ENCODE results near the gene GPLD1. TPM values are rescaled to one million over a fixed set of nuclear protein-coding genes. Genes with fewer than 3 reads are reported as not detected.

GPLD1 gene
- total RNA-seq, 1 experiment from 2014 or later, result 1.3 TPM

DNA sequence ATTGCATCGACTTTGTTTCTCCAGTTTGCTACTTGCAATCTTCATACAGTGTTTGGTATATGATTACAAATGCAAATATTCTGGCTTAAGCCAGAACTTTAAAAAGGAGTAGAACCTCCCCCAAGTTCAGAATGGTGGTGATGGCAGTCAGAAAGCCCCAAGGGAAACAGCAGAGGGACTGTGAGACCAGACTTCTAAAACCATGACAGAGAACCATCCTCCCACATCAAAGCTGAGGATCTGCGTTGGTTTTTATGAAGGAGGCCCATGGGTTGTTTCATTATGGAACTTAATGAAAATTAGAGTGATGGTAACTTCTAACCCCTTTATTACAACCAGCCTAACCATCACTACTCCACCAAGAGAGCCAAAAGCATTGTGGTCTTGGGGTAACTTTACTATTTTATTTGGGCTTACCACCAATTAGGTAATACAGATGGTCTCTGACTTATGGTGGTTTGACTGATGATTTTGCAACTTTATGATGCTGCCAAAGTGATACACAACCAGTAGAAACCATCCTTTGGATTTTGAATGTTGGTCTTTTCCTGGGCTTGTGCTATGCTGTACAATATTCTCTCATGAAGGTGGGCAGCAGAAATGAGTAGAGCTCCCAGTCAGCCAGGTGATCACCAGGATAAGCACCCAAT is 97.5 kb downstream of the GPLD1 start:
- Histone ChIP-seq H3K27ac (ENCODE audit: low read length) (no peak overlapping the region), H3K9me3 (ENCODE audit: low read length) (no peaks in the 10 kb centered on the region), H3F3A (ENCODE audit: low read length, unreplicated experiment) (no peaks in the 10 kb centered on the region), H3K9ac (ENCODE audit: low read length) (no peak overlapping the region), H3K9me2 (replicated peaks; ENCODE audit: low read length) (no peaks in the 10 kb centered on the region), H3K27me3 (ENCODE audit: low read length) (no peaks in the 10 kb centered on the region), H3K4me1 (ENCODE audit: insufficient read depth, low read length) (peaks cover 8% of the 10 kb centered on the region), H3K36me3 (ENCODE audit: low read depth, low read length) (no peaks in the 10 kb centered on the region), H4K20me1 (ENCODE audit: low read length) (no peaks in the 10 kb centered on the region), H3K79me2 (ENCODE audit: low read length) (no peaks in the 10 kb centered on the region), H3K4me2 (ENCODE audit: low read length) (no peak overlapping the region), H2AFZ (ENCODE audit: low read length) (no peak overlapping the region), H3K4me3 (ENCODE audit: low read length) (no peak overlapping the region)
- TF ChIP-seq EZH2phosphoT487 (IDR thresholded peaks at IDR 0.05; ENCODE audit: borderline replicate concordance, low read length) (no peak), EZH2 (IDR thresholded peaks at IDR 0.05; ENCODE audit: low read length, unreplicated experiment) (no peak)
- TF ChIP-seq, protein P1, sequence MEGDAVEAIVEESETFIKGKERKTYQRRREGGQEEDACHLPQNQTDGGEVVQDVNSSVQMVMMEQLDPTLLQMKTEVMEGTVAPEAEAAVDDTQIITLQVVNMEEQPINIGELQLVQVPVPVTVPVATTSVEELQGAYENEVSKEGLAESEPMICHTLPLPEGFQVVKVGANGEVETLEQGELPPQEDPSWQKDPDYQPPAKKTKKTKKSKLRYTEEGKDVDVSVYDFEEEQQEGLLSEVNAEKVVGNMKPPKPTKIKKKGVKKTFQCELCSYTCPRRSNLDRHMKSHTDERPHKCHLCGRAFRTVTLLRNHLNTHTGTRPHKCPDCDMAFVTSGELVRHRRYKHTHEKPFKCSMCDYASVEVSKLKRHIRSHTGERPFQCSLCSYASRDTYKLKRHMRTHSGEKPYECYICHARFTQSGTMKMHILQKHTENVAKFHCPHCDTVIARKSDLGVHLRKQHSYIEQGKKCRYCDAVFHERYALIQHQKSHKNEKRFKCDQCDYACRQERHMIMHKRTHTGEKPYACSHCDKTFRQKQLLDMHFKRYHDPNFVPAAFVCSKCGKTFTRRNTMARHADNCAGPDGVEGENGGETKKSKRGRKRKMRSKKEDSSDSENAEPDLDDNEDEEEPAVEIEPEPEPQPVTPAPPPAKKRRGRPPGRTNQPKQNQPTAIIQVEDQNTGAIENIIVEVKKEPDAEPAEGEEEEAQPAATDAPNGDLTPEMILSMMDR (conservative IDR thresholded peaks at IDR 0.05; ENCODE audit: low read depth, low read length), result no peak
- DNase-seq (no peak), ATAC-seq (no peak)
- CTCF ChIA-PET, result interaction anchor here (1.0 kb wide), 1 partner anchor 109 kb away, joined by 5 read pairs; no protein-coding TSS in a partner anchor
- BruUV-seq (replicated peaks), result no TSS peak
- intact Hi-C loops (cut with micrococcal nuclease), result no loop called here
- POLR2A ChIA-PET (ENCODE audit: unreplicated experiment), result no interaction called here

DNA sequence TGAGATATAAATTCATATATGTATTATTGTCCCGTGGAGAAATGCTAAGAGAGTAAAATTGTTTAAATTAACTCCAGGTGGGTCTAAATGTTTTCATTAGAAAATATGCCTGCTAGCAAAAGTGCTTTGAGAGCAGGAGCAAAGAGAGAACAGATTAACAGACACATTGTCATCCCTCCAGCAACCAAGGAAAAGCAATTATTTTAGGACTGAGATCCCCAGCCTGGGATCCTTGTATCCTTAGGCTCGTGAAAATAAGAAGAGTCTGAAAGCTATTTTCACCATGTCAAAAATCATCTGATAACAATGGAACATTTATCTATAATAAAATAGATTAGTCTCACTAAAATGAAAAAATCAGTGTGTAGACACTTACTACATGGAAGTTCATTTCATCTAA is 98.2 kb downstream of the GPLD1 start:
- no peaks in the 10 kb centered on the region for H3F3A ChIP-seq (ENCODE audit: low read length, unreplicated experiment)
- BruUV-seq (replicated peaks), result no TSS peak
- DNase-seq, result no peak
- CTCF ChIA-PET, result no interaction called here
- peaks cover 8% of the 10 kb centered on the region for H3K4me1 ChIP-seq (ENCODE audit: insufficient read depth, low read length)
- no peak overlapping the region for H3K4me2 ChIP-seq (ENCODE audit: low read length)
- TF ChIP-seq, protein P1 (conservative IDR thresholded peaks at IDR 0.05; ENCODE audit: low read depth, low read length), result no peak
- TF ChIP-seq EZH2phosphoT487 (IDR thresholded peaks at IDR 0.05; ENCODE audit: borderline replicate concordance, low read length) (no peak), EZH2 (IDR thresholded peaks at IDR 0.05; ENCODE audit: low read length, unreplicated experiment) (no peak)
- no peak for ATAC-seq
- no peaks in the 10 kb centered on the region for H3K36me3 ChIP-seq (ENCODE audit: low read depth, low read length)
- H3K27me3 ChIP-seq (ENCODE audit: low read length), result no peaks in the 10 kb centered on the region
- H3K9ac ChIP-seq (ENCODE audit: low read length), result no peak overlapping the region
- H3K79me2 ChIP-seq (ENCODE audit: low read length), result no peaks in the 10 kb centered on the region
- no peaks in the 10 kb centered on the region for H3K9me3 ChIP-seq (ENCODE audit: low read length)
- no peak overlapping the region for H2AFZ ChIP-seq (ENCODE audit: low read length)
- H3K27ac ChIP-seq (ENCODE audit: low read length), result no peak overlapping the region
- H3K9me2 ChIP-seq (replicated peaks; ENCODE audit: low read length), result no peaks in the 10 kb centered on the region
- POLR2A ChIA-PET (ENCODE audit: unreplicated experiment), result no interaction called here
- H4K20me1 ChIP-seq (ENCODE audit: low read length), result no peaks in the 10 kb centered on the region
- H3K4me3 ChIP-seq (ENCODE audit: low read length), result no peak overlapping the region
- intact Hi-C loops (cut with micrococcal nuclease), result no loop called here

DNA sequence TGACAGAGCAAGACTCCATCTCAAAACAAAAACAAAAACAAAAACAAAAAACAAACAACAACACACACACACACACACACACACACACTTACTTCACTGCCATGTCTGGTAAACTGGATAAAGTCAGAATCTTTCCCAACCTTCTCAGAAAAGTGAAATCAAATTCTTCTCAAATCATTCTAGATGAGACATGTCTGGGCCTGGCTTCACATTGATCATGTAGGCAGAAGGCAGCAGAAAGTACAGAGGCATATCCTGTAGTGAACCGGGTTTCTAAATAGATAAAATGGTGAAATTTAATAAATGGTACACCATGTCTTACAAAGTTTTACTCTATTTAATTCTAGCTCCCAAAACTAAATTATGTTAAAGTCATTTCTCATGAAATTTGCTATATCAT is 101.6 kb downstream of the GPLD1 start:
- Histone ChIP-seq H3K79me2 (ENCODE audit: low read length) (no peaks in the 10 kb centered on the region), H3F3A (ENCODE audit: low read length, unreplicated experiment) (no peaks in the 10 kb centered on the region), H3K27ac (ENCODE audit: low read length) (no peak overlapping the region), H4K20me1 (ENCODE audit: low read length) (no peaks in the 10 kb centered on the region), H2AFZ (ENCODE audit: low read length) (no peak overlapping the region), H3K4me3 (ENCODE audit: low read length) (no peak overlapping the region), H3K27me3 (ENCODE audit: low read length) (no peaks in the 10 kb centered on the region), H3K4me1 (ENCODE audit: insufficient read depth, low read length) (peaks cover under 1% of the 10 kb centered on the region), H3K4me2 (ENCODE audit: low read length) (no peak overlapping the region), H3K9ac (ENCODE audit: low read length) (no peak overlapping the region), H3K36me3 (ENCODE audit: low read depth, low read length) (no peaks in the 10 kb centered on the region), H3K9me3 (ENCODE audit: low read length) (no peaks in the 10 kb centered on the region), H3K9me2 (replicated peaks; ENCODE audit: low read length) (no peaks in the 10 kb centered on the region)
- no peak for TF ChIP-seq EZH2 (IDR thresholded peaks at IDR 0.05; ENCODE audit: low read length, unreplicated experiment)
- TF ChIP-seq, protein P1 (conservative IDR thresholded peaks at IDR 0.05; ENCODE audit: low read depth, low read length), result no peak
- no peak for TF ChIP-seq EZH2phosphoT487 (IDR thresholded peaks at IDR 0.05; ENCODE audit: borderline replicate concordance, low read length)
- DNase-seq (no peak), ATAC-seq (no peak)
- POLR2A ChIA-PET (ENCODE audit: unreplicated experiment), result interaction anchor here (1.1 kb wide), 1 partner anchor 355 kb away, joined by 4 read pairs; no protein-coding TSS in a partner anchor
- intact Hi-C loops (cut with micrococcal nuclease), result loop anchor here (10.0 kb wide), 1 partner anchor 323 kb away; no protein-coding TSS in a partner anchor
- no TSS peak for BruUV-seq (replicated peaks)
- CTCF ChIA-PET, result interaction anchor here (2.4 to 3.5 kb wide), 2 partner anchors 28 to 105 kb away, joined by 24 to 51 read pairs; no protein-coding TSS in a partner anchor
